ENCODE results near the gene ARHGEF19.
"Not testable (repeated sequence)": the region's sequence is repeated elsewhere in the genome, so short reads cannot be mapped to it uniquely, and the experiment has no call there.

Gene ARHGEF19

GRCh38 chr1:16212251-16212961 lies at the start of gene ARHGEF19:
ARHGEF19 (minus strand) TSS chr1:16212652; CDS start chr1:16209054, 3,598 bp downstream.
- DNase-seq = no peak

- no peak for DNase-seq
Observed at GRCh38 chr1:16262067-16262466, 49.6 kb upstream of the ARHGEF19 start.

GRCh38 chr1:16260814-16261213 lies 48.4 kb upstream of the ARHGEF19 start:
- DNase-seq = no peak

- DNase-seq = no peak
Observed at GRCh38 chr1:16258591-16259135, 46.2 kb upstream of the ARHGEF19 start.

- DNase-seq = no peak
Observed at GRCh38 chr1:16257968-16258367, 45.5 kb upstream of the ARHGEF19 start.

- DNase-seq = not testable (repeated sequence)
Observed at GRCh38 chr1:16257556-16257955, 45.1 kb upstream of the ARHGEF19 start.

- DNase-seq = no peak
Observed at GRCh38 chr1:16256478-16256877, 44.0 kb upstream of the ARHGEF19 start.

- DNase-seq = no peak
Observed at GRCh38 chr1:16254263-16254928, 41.9 kb upstream of the ARHGEF19 start.

- DNase-seq = no peak
Observed at GRCh38 chr1:16253332-16253922, 41.0 kb upstream of the ARHGEF19 start.

- no peak for DNase-seq
Observed at GRCh38 chr1:16252912-16253311, 40.5 kb upstream of the ARHGEF19 start.

- DNase-seq = no peak
Observed at GRCh38 chr1:16251381-16251780, 38.9 kb upstream of the ARHGEF19 start.

- DNase-seq = no peak
Observed at GRCh38 chr1:16250524-16251251, 38.2 kb upstream of the ARHGEF19 start.

- DNase-seq = no peak
Observed at GRCh38 chr1:16249596-16250241, 37.3 kb upstream of the ARHGEF19 start.

GRCh38 chr1:16248603-16249516 lies 36.4 kb upstream of the ARHGEF19 start:
- no peak for DNase-seq

GRCh38 chr1:16248007-16248436 lies 35.6 kb upstream of the ARHGEF19 start:
- no peak for DNase-seq

GRCh38 chr1:16247441-16247840 lies 35.0 kb upstream of the ARHGEF19 start:
- DNase-seq = no peak

GRCh38 chr1:16246961-16247360 lies 34.5 kb upstream of the ARHGEF19 start:
- DNase-seq = no peak

- DNase-seq = not testable (repeated sequence)
Observed at GRCh38 chr1:16246239-16246638, 33.8 kb upstream of the ARHGEF19 start.

GRCh38 chr1:16245476-16246196 lies 33.2 kb upstream of the ARHGEF19 start:
- DNase-seq = no peak

GRCh38 chr1:16244650-16245285 lies 32.3 kb upstream of the ARHGEF19 start:
- DNase-seq = no peak

All from CD4-positive, alpha-beta T cell treated with Interleukin-17A for 1 hour (primary cell).